C4-2B (cell line): ENCODE measurements around the gene SARS1.

Experiments
- H3K27ac ChIP-seq: fragments of 450-650 bp; 2 replicates; pipeline ENCODE4 v1.5.1; 2017
- CTCF ChIP-seq: fragments of 450-650 bp; conservative IDR thresholded peaks from 2 replicates; pipeline ENCODE4 v1.5.1; 2017; ENCODE audit warnings: mild to moderate bottlenecking
- ZFX ChIP-seq: fragments of 450-650 bp; IDR thresholded peaks from 2 replicates; pipeline ENCODE4 v1.6.1; 2017

SARS1 gene

GRCh38 chr1:109274533-109275476, 61.1 kb downstream of the SARS1 start:
- TF ChIP-seq CTCF (no peak), ZFX (no peak)
- H3K27ac ChIP-seq: no peak overlapping the region

GRCh38 chr1:109275706-109276345, 62.1 kb downstream of the SARS1 start:
- TF ChIP-seq ZFX: no peak
- H3K27ac ChIP-seq: no peak overlapping the region

- peak; percentile 96 for TF ChIP-seq CTCF
- no peak for TF ChIP-seq ZFX
- H3K27ac ChIP-seq: peak overlapping the region; percentile 7; the same call in 1 of the 2 replicates
These were observed 63.9 kb downstream of the SARS1 start for GRCh38 chr1:109277434-109278204.

GRCh38 chr1:109279615-109280278, 66.0 kb downstream of the SARS1 start:
- no peak for TF ChIP-seq ZFX
- no peak for TF ChIP-seq CTCF
- no peak overlapping the region for H3K27ac ChIP-seq

GRCh38 chr1:109280862-109281261, 67.1 kb downstream of the SARS1 start:
- H3K27ac ChIP-seq: no peak overlapping the region

GRCh38 chr1:109281680-109282496, 68.2 kb downstream of the SARS1 start:
- peak overlapping the region; percentile 88 for H3K27ac ChIP-seq
- no peak for TF ChIP-seq CTCF
- no peak for TF ChIP-seq ZFX

More at GRCh38 chr1:109280862-109281261, 67.1 kb downstream of the SARS1 start:
- TF ChIP-seq CTCF (no peak), ZFX (no peak)
